ENCODE results near the gene QRFP. TPM values are rescaled to one million over a fixed set of nuclear protein-coding genes. Genes with fewer than 3 reads are reported as not detected.

Gene QRFP
- polyA plus RNA-seq, 1 donor (not counting 4 experiments of a cell fraction or from before 2014, with no cell fraction given): not detected

- Histone ChIP-seq H3K27ac (ENCODE audit: control insufficient read depth, insufficient read depth, low read length) (no peak overlapping the region), H3K36me3 (ENCODE audit: control insufficient read depth in 2 of 2, extremely low read depth in 1 of 2, insufficient read depth in 2 of 2, low read length in 2 of 2) (no peaks in the 10 kb centered on the region), H3K79me2 (ENCODE audit: control insufficient read depth, insufficient read depth, low read length) (no peaks in the 10 kb centered on the region), H3K9me1 (ENCODE audit: control insufficient read depth, extremely low read depth, insufficient read depth, low read length) (no peaks in the 10 kb centered on the region), H3K9ac (ENCODE audit: control insufficient read depth, extremely low read depth, insufficient read depth, low read length) (no peak overlapping the region), H3K4me3 (ENCODE audit: control insufficient read depth in 2 of 3, extremely low read depth in 1 of 3, insufficient read depth in 2 of 3, low read depth in 1 of 3, low read length in 3 of 3) (no peak overlapping the region), H3K4me1 (ENCODE audit: control insufficient read depth, extremely low read depth, insufficient read depth, low read length) (peaks cover 4% of the 10 kb centered on the region), H3K27me3 (ENCODE audit: control insufficient read depth, extremely low read depth, insufficient read depth, low read length) (peaks cover 59% of the 10 kb centered on the region), H3K9me3 (ENCODE audit: control insufficient read depth, low read depth, low read length) (no peaks in the 10 kb centered on the region), H3K4me2 (ENCODE audit: control insufficient read depth, extremely low read depth, insufficient read depth, low read depth, low read length) (no peak overlapping the region), H4K20me1 (ENCODE audit: control insufficient read depth, extremely low read depth, insufficient read depth, low read length) (no peaks in the 10 kb centered on the region), H2AFZ (ENCODE audit: control insufficient read depth, low read length) (no peak overlapping the region)
- TF ChIP-seq CTCF (optimal IDR thresholded peaks at IDR 0.05 in 1 of 3, IDR thresholded peaks at IDR 0.05 in 1 of 3, conservative IDR thresholded peaks at IDR 0.05 in 1 of 3; ENCODE audit: extremely low read depth in 1 of 3, insufficient read depth in 2 of 3, low read length in 3 of 3) (no peak), EZH2 (IDR thresholded peaks at IDR 0.05; ENCODE audit: low read length) (no peak)
- DNase-seq (ENCODE audit: low read depth, low spot score) (no peak), FAIRE-seq (no peak)
- dilution Hi-C loops (cut with MboI; ENCODE audit: extremely low pct_ligation_motif_present, low sequenced_read_pairs): no loop called here
These were observed 26.4 kb upstream of the QRFP start for GRCh38 chr9:130922893-130923610.

DNA sequence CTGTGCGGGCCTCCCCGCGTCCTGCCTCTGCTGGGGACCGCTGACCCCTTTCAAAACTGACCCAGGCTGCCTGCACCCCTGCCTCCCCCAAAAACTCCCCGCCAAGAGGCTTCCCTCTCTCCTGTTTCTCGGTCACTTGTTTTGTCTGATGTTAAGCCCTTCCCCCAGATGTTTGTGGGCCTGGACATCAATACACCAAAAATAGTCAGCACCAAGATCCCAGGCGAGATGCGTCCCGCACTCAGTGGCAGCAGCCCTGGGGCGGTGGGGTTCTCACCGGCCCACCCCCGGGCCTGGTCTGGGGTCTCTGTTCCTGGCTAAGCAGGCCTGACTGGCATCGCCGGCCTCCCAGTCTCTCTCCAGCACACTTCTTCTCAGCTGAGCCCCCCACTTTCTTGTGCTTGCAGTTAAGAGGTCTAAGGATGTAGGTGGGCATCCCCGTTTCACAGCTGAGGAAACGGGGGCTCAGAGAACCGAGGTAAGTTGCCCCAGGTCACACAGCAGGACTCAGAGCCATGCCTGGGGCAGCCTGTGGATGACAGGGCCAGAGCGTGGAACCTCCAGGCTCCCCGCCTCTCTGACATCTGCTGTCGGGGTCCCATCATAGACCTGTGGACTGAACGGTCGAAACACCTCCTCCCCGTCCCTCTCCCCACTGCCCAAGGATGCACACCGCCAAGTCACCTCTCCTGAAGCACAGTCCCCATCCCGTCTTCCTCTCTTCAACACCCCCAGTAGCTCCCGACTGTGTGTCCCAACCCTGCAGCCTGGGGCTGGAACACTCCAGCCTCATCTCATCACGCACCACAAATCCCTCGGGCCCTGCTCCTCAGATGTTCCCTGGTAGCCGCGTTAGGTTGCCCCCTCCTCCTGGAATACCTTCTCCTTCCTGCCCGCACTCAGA lies 25.6 kb upstream of the QRFP start:
- FAIRE-seq: no peak
- no peak overlapping the region for H3K9ac ChIP-seq (ENCODE audit: control insufficient read depth, extremely low read depth, insufficient read depth, low read length)
- no peak for DNase-seq (ENCODE audit: low read depth, low spot score)
- no peak overlapping the region for H3K27ac ChIP-seq (ENCODE audit: control insufficient read depth, insufficient read depth, low read length)
- H4K20me1 ChIP-seq (ENCODE audit: control insufficient read depth, extremely low read depth, insufficient read depth, low read length): no peaks in the 10 kb centered on the region
- dilution Hi-C loops (cut with MboI; ENCODE audit: extremely low pct_ligation_motif_present, low sequenced_read_pairs): no loop called here
- H3K27me3 ChIP-seq (ENCODE audit: control insufficient read depth, extremely low read depth, insufficient read depth, low read length): peaks cover 67% of the 10 kb centered on the region
- H3K36me3 ChIP-seq (ENCODE audit: control insufficient read depth in 2 of 2, extremely low read depth in 1 of 2, insufficient read depth in 2 of 2, low read length in 2 of 2): no peaks in the 10 kb centered on the region
- no peaks in the 10 kb centered on the region for H3K9me1 ChIP-seq (ENCODE audit: control insufficient read depth, extremely low read depth, insufficient read depth, low read length)
- H3K79me2 ChIP-seq (ENCODE audit: control insufficient read depth, insufficient read depth, low read length): no peaks in the 10 kb centered on the region
- H3K4me3 ChIP-seq (ENCODE audit: control insufficient read depth in 2 of 3, extremely low read depth in 1 of 3, insufficient read depth in 2 of 3, low read depth in 1 of 3, low read length in 3 of 3): no peak overlapping the region
- H3K9me3 ChIP-seq (ENCODE audit: control insufficient read depth, low read depth, low read length): no peaks in the 10 kb centered on the region
- no peaks in the 10 kb centered on the region for H3K4me1 ChIP-seq (ENCODE audit: control insufficient read depth, extremely low read depth, insufficient read depth, low read length)
- H3K4me2 ChIP-seq (ENCODE audit: control insufficient read depth, extremely low read depth, insufficient read depth, low read depth, low read length): no peak overlapping the region
- no peak for TF ChIP-seq EZH2 (IDR thresholded peaks at IDR 0.05; ENCODE audit: low read length)
- no peak for TF ChIP-seq CTCF (optimal IDR thresholded peaks at IDR 0.05 in 1 of 3, IDR thresholded peaks at IDR 0.05 in 1 of 3, conservative IDR thresholded peaks at IDR 0.05 in 1 of 3; ENCODE audit: extremely low read depth in 1 of 3, insufficient read depth in 2 of 3, low read length in 3 of 3)
- H2AFZ ChIP-seq (ENCODE audit: control insufficient read depth, low read length): no peak overlapping the region
